ENCODE results near the gene SYT17. TPM values are rescaled to one million over a fixed set of nuclear protein-coding genes. Genes with fewer than 3 reads are reported as not detected.

Gene SYT17
- total RNA-seq, 1 experiment from 2014 or later, result 4.2 TPM

GRCh38 chr16:19252904-19253303 lies 84.9 kb downstream of the SYT17 start:
- no TSS peak for BruUV-seq (replicated peaks)
- intact Hi-C loops (cut with micrococcal nuclease; ENCODE audit: unreplicated experiment), result no loop called here
- ChIA-PET CTCF (no interaction called here), POLR2A (no interaction called here)
- no peak for DNase-seq
- no peak for TF ChIP-seq CTCF (IDR thresholded peaks at IDR 0.05; ENCODE audit: insufficient read depth in 1 of 2, low read depth in 1 of 2, low read length in 1 of 2, severe bottlenecking in 1 of 2, unreplicated experiment in 1 of 2)
- Mint-ChIP-seq H3K36me3 (ENCODE audit: insufficient read depth, unreplicated experiment) (no peaks in the 10 kb centered on the region), H3K4me3 (ENCODE audit: unreplicated experiment) (no peak overlapping the region), H3K27ac (ENCODE audit: unreplicated experiment) (no peak overlapping the region), H3K27me3 (ENCODE audit: insufficient read depth, unreplicated experiment) (peaks cover 5% of the 10 kb centered on the region), H3K9me3 (ENCODE audit: unreplicated experiment) (no peaks in the 10 kb centered on the region), H3K4me1 (ENCODE audit: low read depth, unreplicated experiment) (no peaks in the 10 kb centered on the region)
- H3K4me1 ChIP-seq, result no peaks in the 10 kb centered on the region
- no peaks in the 10 kb centered on the region for H3K36me3 ChIP-seq (ENCODE audit: control insufficient read depth, insufficient read depth, low read length)
- no peaks in the 10 kb centered on the region for H3K27me3 ChIP-seq (replicated peaks; ENCODE audit: control insufficient read depth, insufficient read depth, low read length)
- no peak overlapping the region for H3K4me3 ChIP-seq (ENCODE audit: low read depth, low read length)
- no peaks in the 10 kb centered on the region for H3K9me3 ChIP-seq

- no peak for TF ChIP-seq CTCF (IDR thresholded peaks at IDR 0.05; ENCODE audit: insufficient read depth in 1 of 2, low read depth in 1 of 2, low read length in 1 of 2, severe bottlenecking in 1 of 2, unreplicated experiment in 1 of 2)
- Histone ChIP-seq H3K36me3 (ENCODE audit: control insufficient read depth, insufficient read depth, low read length) (no peaks in the 10 kb centered on the region), H3K27me3 (replicated peaks; ENCODE audit: control insufficient read depth, insufficient read depth, low read length) (no peaks in the 10 kb centered on the region), H3K4me1 (no peaks in the 10 kb centered on the region), H3K9me3 (no peaks in the 10 kb centered on the region), H3K4me3 (ENCODE audit: low read depth, low read length) (no peak overlapping the region)
- H3K36me3 Mint-ChIP-seq (ENCODE audit: insufficient read depth, unreplicated experiment), result peaks cover 2% of the 10 kb centered on the region
- H3K4me1 Mint-ChIP-seq (ENCODE audit: low read depth, unreplicated experiment), result no peaks in the 10 kb centered on the region
- no TSS peak for BruUV-seq (replicated peaks)
- peaks cover 5% of the 10 kb centered on the region for H3K27me3 Mint-ChIP-seq (ENCODE audit: insufficient read depth, unreplicated experiment)
- no peak for DNase-seq
- H3K27ac Mint-ChIP-seq (ENCODE audit: unreplicated experiment), result no peak overlapping the region
- intact Hi-C loops (cut with micrococcal nuclease; ENCODE audit: unreplicated experiment), result no loop called here
- CTCF ChIA-PET, result no interaction called here
- POLR2A ChIA-PET, result interaction anchor here (0.6 kb wide), 1 partner anchor 239 kb away, joined by 3 read pairs; no protein-coding TSS in a partner anchor
- no peak overlapping the region for H3K4me3 Mint-ChIP-seq (ENCODE audit: unreplicated experiment)
- H3K9me3 Mint-ChIP-seq (ENCODE audit: unreplicated experiment), result no peaks in the 10 kb centered on the region
Observed at GRCh38 chr16:19254611-19255010, 86.6 kb downstream of the SYT17 start.

- CTCF ChIA-PET, result no interaction called here
- no peak overlapping the region for H3K27ac Mint-ChIP-seq (ENCODE audit: unreplicated experiment)
- TF ChIP-seq CTCF (IDR thresholded peaks at IDR 0.05; ENCODE audit: insufficient read depth in 1 of 2, low read depth in 1 of 2, low read length in 1 of 2, severe bottlenecking in 1 of 2, unreplicated experiment in 1 of 2), result no peak
Observed at GRCh38 chr16:19264123-19264673, 96.2 kb downstream of the SYT17 start.

More at GRCh38 chr16:19264123-19264673, 96.2 kb downstream of the SYT17 start:
- Mint-ChIP-seq H3K4me3 (ENCODE audit: unreplicated experiment) (no peak overlapping the region), H3K36me3 (ENCODE audit: insufficient read depth, unreplicated experiment) (peaks cover 5% of the 10 kb centered on the region), H3K27me3 (ENCODE audit: insufficient read depth, unreplicated experiment) (no peaks in the 10 kb centered on the region), H3K4me1 (ENCODE audit: low read depth, unreplicated experiment) (no peaks in the 10 kb centered on the region), H3K9me3 (ENCODE audit: unreplicated experiment) (peaks cover 7% of the 10 kb centered on the region)
- POLR2A ChIA-PET, result no interaction called here
- H3K9me3 ChIP-seq, result no peaks in the 10 kb centered on the region
- H3K36me3 ChIP-seq (ENCODE audit: control insufficient read depth, insufficient read depth, low read length), result no peaks in the 10 kb centered on the region
- intact Hi-C loops (cut with micrococcal nuclease; ENCODE audit: unreplicated experiment), result no loop called here
- no peaks in the 10 kb centered on the region for H3K4me1 ChIP-seq
- no peak for DNase-seq
- H3K27me3 ChIP-seq (replicated peaks; ENCODE audit: control insufficient read depth, insufficient read depth, low read length), result no peaks in the 10 kb centered on the region
- BruUV-seq (replicated peaks), result no TSS peak
- no peak overlapping the region for H3K4me3 ChIP-seq (ENCODE audit: low read depth, low read length)
